ENCODE results near the gene CTXND1.

DNA sequence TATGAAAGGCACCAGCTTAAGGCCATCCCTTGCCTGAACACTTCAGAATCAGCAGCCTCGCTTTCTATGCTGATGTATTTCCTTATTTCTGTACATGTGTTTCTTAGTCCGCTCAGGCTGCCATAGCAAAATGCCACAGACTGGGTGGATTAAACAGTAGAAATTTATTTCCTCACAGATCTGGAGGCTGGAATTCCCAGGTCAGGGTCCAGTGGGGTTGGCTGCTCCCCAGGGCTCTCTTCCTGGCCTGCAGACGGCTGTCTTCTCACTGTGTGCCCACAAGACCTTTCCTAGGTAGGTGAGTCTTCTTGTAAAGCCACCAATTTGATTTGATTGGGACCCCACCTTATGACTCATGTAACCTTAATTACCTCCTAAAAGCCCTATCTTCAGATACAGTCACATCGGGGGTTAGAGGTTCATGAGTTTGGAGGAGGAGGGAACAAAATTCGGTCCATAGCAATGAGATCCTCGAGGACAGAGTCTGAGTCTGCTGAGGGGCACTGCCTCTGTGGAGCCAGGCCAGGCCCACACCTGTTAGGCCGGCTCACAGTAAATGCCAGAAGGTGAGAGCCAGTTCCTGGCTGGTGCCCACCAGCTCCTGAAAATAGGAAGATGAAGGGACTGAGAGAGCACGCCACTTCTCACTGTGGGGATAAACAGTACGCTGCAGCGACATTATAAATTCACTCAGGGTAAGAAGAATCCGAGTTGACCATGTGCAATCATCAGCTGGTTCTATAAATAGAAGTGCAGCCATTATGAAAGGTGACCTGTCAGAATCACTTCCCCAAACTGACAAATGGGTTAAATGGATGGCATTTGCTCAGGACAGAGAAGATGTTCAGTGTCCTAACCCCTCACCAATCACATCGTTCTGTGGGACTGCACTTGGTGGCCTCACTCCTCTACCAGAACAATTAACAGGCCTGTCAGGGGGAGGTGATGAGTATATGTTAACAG is 41.1 kb downstream of the CTXND1 start:
- no peak for TF ChIP-seq MAX (IDR thresholded peaks at IDR 0.05)
- TF ChIP-seq CREB1 (IDR thresholded peaks at IDR 0.05; ENCODE audit: low read depth) = no peak

All from Ishikawa (cell line).